Body of pancreas (tissue), 4 donors: Measurements from ENCODE around the gene AKAP11.

Experiments used
- POLR2A ChIP-seq, 3 donors: fragments of 450-650 bp; IDR thresholded peaks; one replicate each; pipeline ENCODE4 v1.6.1; 2016; ENCODE audit warnings: antibody characterized with exemption in 3 of 3, mild to moderate bottlenecking in 2 of 3
- TF ChIP-seq, protein P1 (sequence below), 7 experiments: fragments of 450-650 bp in 4 of 7; fragments of 200-600 bp in 3 of 7; sonication (generic) in 3 of 7; IDR thresholded peaks; one replicate each; pipeline ENCODE4 v1.5.1; 2016 to 2019; ENCODE audit warnings: antibody characterized with exemption in 7 of 7

DNA sequence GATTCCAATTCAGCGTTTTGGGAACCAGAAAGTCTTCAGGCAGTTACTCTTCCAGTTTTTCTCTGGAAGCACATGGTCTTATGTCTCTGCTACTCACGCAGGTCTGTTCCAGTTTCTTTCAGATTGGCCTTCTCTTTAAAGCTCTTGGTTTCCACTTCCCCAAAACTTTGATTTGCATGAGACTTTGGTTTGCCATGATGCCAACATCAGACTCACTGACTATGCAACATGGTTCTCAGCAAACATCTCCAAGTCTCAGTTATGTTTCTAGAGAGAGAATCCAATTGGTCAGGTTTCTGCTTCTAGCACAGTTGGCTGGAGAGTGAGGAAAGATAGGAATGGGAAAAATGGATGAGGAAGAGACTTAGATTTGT, 3.1 kb downstream of the AKAP11 start:
- TF ChIP-seq, protein P1, sequence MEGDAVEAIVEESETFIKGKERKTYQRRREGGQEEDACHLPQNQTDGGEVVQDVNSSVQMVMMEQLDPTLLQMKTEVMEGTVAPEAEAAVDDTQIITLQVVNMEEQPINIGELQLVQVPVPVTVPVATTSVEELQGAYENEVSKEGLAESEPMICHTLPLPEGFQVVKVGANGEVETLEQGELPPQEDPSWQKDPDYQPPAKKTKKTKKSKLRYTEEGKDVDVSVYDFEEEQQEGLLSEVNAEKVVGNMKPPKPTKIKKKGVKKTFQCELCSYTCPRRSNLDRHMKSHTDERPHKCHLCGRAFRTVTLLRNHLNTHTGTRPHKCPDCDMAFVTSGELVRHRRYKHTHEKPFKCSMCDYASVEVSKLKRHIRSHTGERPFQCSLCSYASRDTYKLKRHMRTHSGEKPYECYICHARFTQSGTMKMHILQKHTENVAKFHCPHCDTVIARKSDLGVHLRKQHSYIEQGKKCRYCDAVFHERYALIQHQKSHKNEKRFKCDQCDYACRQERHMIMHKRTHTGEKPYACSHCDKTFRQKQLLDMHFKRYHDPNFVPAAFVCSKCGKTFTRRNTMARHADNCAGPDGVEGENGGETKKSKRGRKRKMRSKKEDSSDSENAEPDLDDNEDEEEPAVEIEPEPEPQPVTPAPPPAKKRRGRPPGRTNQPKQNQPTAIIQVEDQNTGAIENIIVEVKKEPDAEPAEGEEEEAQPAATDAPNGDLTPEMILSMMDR (IDR thresholded peaks at IDR 0.05): no peak
- TF ChIP-seq POLR2A (IDR thresholded peaks at IDR 0.05): no peak
